HG02798 (cell line): ENCODE results near the gene TCEA2.

Experiments
- ATAC-seq: cut with Tn5 transposase; IDR thresholded peaks from one replicate; pipeline ENCODE4 v1.9.1; 2021; ENCODE audit warnings: mild to moderate bottlenecking; ENCODE audit not compliant: unreplicated experiment, poor library complexity

Gene TCEA2

GRCh38 chr20:64047968-64048401 is 15.0 kb upstream of the TCEA2 start:
- no peak for ATAC-seq

- ATAC-seq = no peak
Measured at GRCh38 chr20:64048402-64049044, 14.5 kb upstream of the TCEA2 start.

- no peak for ATAC-seq
Measured at GRCh38 chr20:64049060-64049877, 13.7 kb upstream of the TCEA2 start, which contains the start of gene SOX18. Gene SOX18 (minus strand): TSS chr20:64049639. CDS start chr20:64049516, 123 bp downstream.

- ATAC-seq = no peak
Measured at GRCh38 chr20:64049878-64050260, 13.1 kb upstream of the TCEA2 start.

GRCh38 chr20:64050261-64051032 is 12.6 kb upstream of the TCEA2 start:
- no peak for ATAC-seq

- ATAC-seq = no peak
Measured at GRCh38 chr20:64051033-64051452, 12.0 kb upstream of the TCEA2 start.

GRCh38 chr20:64051561-64052325 is 11.3 kb upstream of the TCEA2 start:
- ATAC-seq = no peak

GRCh38 chr20:64052326-64052722 is 10.7 kb upstream of the TCEA2 start:
- no peak for ATAC-seq

- ATAC-seq = no peak
Measured at GRCh38 chr20:64052987-64053840, 9.8 kb upstream of the TCEA2 start.

GRCh38 chr20:64053841-64054661 is 8.9 kb upstream of the TCEA2 start:
- no peak for ATAC-seq

- ATAC-seq = no peak
Measured at GRCh38 chr20:64055396-64055892, 7.6 kb upstream of the TCEA2 start.

- no peak for ATAC-seq
Measured at GRCh38 chr20:64055893-64056638, 6.9 kb upstream of the TCEA2 start.

GRCh38 chr20:64056639-64056888 is 6.4 kb upstream of the TCEA2 start:
- no peak for ATAC-seq

- ATAC-seq = no peak
Measured at GRCh38 chr20:64056889-64057627, 5.9 kb upstream of the TCEA2 start.

- no peak for ATAC-seq
Measured at GRCh38 chr20:64057628-64058498, 5.1 kb upstream of the TCEA2 start.

- ATAC-seq = no peak
Measured at GRCh38 chr20:64058536-64058935, 4.5 kb upstream of the TCEA2 start.
